Measurements from ENCODE around the gene SOCS1.

Gene SOCS1

DNA sequence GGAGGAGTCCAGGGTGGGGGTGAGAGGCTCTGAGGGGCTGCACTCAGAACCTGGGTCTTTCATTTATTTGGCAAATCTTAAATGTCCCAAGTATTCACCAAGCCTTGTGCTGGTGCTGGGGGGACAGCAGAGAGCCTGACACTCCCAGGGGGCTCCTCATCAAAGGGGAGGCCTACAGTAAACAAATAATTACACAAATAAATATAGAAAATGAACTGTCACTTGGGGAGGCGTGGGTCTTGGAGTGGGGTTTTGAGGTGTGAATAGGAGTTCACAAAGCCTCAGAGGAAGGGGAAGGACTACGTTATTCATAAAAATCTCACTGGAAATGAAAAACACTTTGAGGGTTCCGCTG lies 40.3 kb upstream of the SOCS1 start:
- H3F3A ChIP-seq (ENCODE audit: insufficient read depth, low read length), result peaks cover 4% of the 10 kb centered on the region; the same call in 1 of the 2 replicates
- H3K79me2 ChIP-seq (ENCODE audit: low read length), result no peaks in the 10 kb centered on the region
- H3K9ac ChIP-seq (ENCODE audit: low read length), result no peak overlapping the region
- H3K9me3 ChIP-seq (replicated peaks; ENCODE audit: insufficient read depth, low read length), result no peaks in the 10 kb centered on the region
- no peak overlapping the region for H3K4me2 ChIP-seq (ENCODE audit: low read depth, low read length)
- TF ChIP-seq, protein P1, sequence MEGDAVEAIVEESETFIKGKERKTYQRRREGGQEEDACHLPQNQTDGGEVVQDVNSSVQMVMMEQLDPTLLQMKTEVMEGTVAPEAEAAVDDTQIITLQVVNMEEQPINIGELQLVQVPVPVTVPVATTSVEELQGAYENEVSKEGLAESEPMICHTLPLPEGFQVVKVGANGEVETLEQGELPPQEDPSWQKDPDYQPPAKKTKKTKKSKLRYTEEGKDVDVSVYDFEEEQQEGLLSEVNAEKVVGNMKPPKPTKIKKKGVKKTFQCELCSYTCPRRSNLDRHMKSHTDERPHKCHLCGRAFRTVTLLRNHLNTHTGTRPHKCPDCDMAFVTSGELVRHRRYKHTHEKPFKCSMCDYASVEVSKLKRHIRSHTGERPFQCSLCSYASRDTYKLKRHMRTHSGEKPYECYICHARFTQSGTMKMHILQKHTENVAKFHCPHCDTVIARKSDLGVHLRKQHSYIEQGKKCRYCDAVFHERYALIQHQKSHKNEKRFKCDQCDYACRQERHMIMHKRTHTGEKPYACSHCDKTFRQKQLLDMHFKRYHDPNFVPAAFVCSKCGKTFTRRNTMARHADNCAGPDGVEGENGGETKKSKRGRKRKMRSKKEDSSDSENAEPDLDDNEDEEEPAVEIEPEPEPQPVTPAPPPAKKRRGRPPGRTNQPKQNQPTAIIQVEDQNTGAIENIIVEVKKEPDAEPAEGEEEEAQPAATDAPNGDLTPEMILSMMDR (IDR thresholded peaks at IDR 0.05; ENCODE audit: low read length), result no peak
- TF ChIP-seq EZH2phosphoT487 (IDR thresholded peaks at IDR 0.05; ENCODE audit: low read length) (no peak), EZH2 (optimal IDR thresholded peaks at IDR 0.05; ENCODE audit: low read depth, low read length) (no peak)
- H4K20me1 ChIP-seq (ENCODE audit: insufficient read depth, low read length), result no peaks in the 10 kb centered on the region
- no peaks in the 10 kb centered on the region for H3K36me3 ChIP-seq (replicated peaks; ENCODE audit: insufficient read depth, low read length)
- peaks cover 44% of the 10 kb centered on the region for H3K27me3 ChIP-seq (replicated peaks; ENCODE audit: insufficient read depth, low read length)
- H3K4me3 ChIP-seq (ENCODE audit: low read length), result no peak overlapping the region
- peaks cover 13% of the 10 kb centered on the region for H3K4me1 ChIP-seq (ENCODE audit: low read length)
- DNase-seq, result no peak
- no peak overlapping the region for H2AFZ ChIP-seq (ENCODE audit: low read length)
- no peaks in the 10 kb centered on the region for H3K9me2 ChIP-seq (replicated peaks; ENCODE audit: insufficient read depth, low read length)
- no peak overlapping the region for H3K27ac ChIP-seq (ENCODE audit: low read length)

DNA sequence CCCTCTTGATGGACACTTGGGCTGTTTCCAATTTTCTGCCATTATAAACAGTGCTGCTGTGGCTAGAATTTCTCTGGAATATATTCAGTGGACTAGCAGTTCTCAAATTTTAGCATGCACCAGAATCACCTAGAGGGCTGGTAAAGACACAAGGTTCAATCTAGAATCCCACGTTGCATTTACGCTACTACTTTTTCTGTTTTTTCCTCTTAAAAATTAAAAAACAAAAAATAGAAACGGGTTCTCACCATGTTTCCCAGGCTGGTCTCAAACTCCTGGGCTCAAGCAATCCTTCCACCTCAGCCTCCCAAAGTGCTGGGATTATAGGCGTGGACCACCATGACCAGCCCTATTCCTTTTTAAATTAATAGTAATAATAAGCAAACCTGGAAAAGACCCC lies 39.7 kb upstream of the SOCS1 start:
- Histone ChIP-seq H3K4me2 (ENCODE audit: low read depth, low read length) (no peak overlapping the region), H3K27ac (ENCODE audit: low read length) (no peak overlapping the region), H3K9me3 (replicated peaks; ENCODE audit: insufficient read depth, low read length) (no peaks in the 10 kb centered on the region), H3K4me1 (ENCODE audit: low read length) (peaks cover 13% of the 10 kb centered on the region), H3K27me3 (replicated peaks; ENCODE audit: insufficient read depth, low read length) (peaks cover 45% of the 10 kb centered on the region), H3F3A (ENCODE audit: insufficient read depth, low read length) (peaks cover 4% of the 10 kb centered on the region; the same call in 1 of the 2 replicates), H4K20me1 (ENCODE audit: insufficient read depth, low read length) (no peaks in the 10 kb centered on the region), H3K79me2 (ENCODE audit: low read length) (no peaks in the 10 kb centered on the region), H3K36me3 (replicated peaks; ENCODE audit: insufficient read depth, low read length) (no peaks in the 10 kb centered on the region), H2AFZ (ENCODE audit: low read length) (no peak overlapping the region), H3K4me3 (ENCODE audit: low read length) (no peak overlapping the region), H3K9ac (ENCODE audit: low read length) (no peak overlapping the region), H3K9me2 (replicated peaks; ENCODE audit: insufficient read depth, low read length) (no peaks in the 10 kb centered on the region)
- no peak for TF ChIP-seq EZH2 (optimal IDR thresholded peaks at IDR 0.05; ENCODE audit: low read depth, low read length)
- TF ChIP-seq EZH2phosphoT487 (IDR thresholded peaks at IDR 0.05; ENCODE audit: low read length), result no peak
- TF ChIP-seq, protein P1 (IDR thresholded peaks at IDR 0.05; ENCODE audit: low read length), result no peak
- no peak for DNase-seq

DNA sequence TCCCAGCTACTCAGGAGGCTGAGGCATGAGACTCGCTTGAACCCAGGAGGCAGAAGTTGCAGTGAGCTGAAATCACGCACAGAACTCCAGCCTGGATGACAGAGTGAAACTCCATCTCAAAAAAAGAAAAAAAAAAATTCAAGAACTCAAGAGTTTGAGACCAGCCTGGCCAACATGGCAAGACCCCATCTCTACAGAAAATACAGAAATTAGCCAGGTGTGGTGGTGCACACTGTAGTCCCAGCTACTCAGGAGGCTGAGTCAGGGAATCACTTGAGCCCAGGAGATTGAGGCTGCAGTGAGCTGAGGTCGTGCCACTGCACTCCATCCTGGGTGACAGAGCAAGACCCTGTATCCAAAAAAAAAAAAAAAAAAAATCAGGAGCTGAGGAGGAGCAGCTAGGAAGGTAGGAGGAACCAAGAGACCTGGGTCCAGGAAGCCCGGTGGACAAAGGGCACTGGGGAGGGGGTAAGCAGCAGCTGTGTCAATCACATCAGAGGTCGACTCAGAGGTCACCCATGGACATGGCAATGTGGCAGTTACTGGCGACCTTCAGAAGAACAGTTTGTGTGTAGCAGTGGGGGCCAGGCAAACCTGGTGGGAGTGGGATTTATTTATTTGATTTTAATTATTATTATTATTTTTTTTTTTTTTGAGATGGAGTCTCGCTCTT lies 36.2 kb upstream of the SOCS1 start:
- Histone ChIP-seq H4K20me1 (ENCODE audit: insufficient read depth, low read length) (no peaks in the 10 kb centered on the region), H3K9me2 (replicated peaks; ENCODE audit: insufficient read depth, low read length) (no peaks in the 10 kb centered on the region), H3K36me3 (replicated peaks; ENCODE audit: insufficient read depth, low read length) (no peaks in the 10 kb centered on the region), H3K79me2 (ENCODE audit: low read length) (no peaks in the 10 kb centered on the region), H3K27ac (ENCODE audit: low read length) (no peak overlapping the region), H3K9me3 (replicated peaks; ENCODE audit: insufficient read depth, low read length) (no peaks in the 10 kb centered on the region), H3K4me1 (ENCODE audit: low read length) (peaks cover 6% of the 10 kb centered on the region), H3K4me3 (ENCODE audit: low read length) (no peak overlapping the region), H3K27me3 (replicated peaks; ENCODE audit: insufficient read depth, low read length) (peaks cover 49% of the 10 kb centered on the region), H2AFZ (ENCODE audit: low read length) (no peak overlapping the region), H3K4me2 (ENCODE audit: low read depth, low read length) (no peak overlapping the region), H3K9ac (ENCODE audit: low read length) (no peak overlapping the region), H3F3A (ENCODE audit: insufficient read depth, low read length) (no peaks in the 10 kb centered on the region)
- no peak for DNase-seq
- TF ChIP-seq EZH2 (optimal IDR thresholded peaks at IDR 0.05; ENCODE audit: low read depth, low read length) (no peak), EZH2phosphoT487 (IDR thresholded peaks at IDR 0.05; ENCODE audit: low read length) (no peak)
- TF ChIP-seq, protein P1 (IDR thresholded peaks at IDR 0.05; ENCODE audit: low read length), result no peak

Measured in MM.1S (cell line).